Measurements from ENCODE around the gene GAB2. TPM values are rescaled to one million over a fixed set of nuclear protein-coding genes. Genes with fewer than 3 reads are reported as not detected.

The GAB2 gene
- total RNA-seq, 2 experiments from 2014 or later: 1.2 to 1.3 TPM

- POLR2A ChIA-PET: no interaction called here
- Histone ChIP-seq H3K9me2 (ENCODE audit: insufficient read depth, low read length) (no peaks in the 10 kb centered on the region), H3K4me2 (ENCODE audit: low read length) (no peak overlapping the region), H3K79me2 (ENCODE audit: insufficient read depth, low read depth, low read length) (no peaks in the 10 kb centered on the region), H4K20me1 (ENCODE audit: insufficient read depth, low read length) (no peaks in the 10 kb centered on the region), H3K27ac (ENCODE audit: low read depth, low read length, poor library complexity, severe bottlenecking) (no peak overlapping the region), H3K36me3 (ENCODE audit: insufficient read depth, low read length) (no peaks in the 10 kb centered on the region), H3K9me3 (ENCODE audit: low read length) (no peaks in the 10 kb centered on the region), H2AFZ (ENCODE audit: low read length) (no peak overlapping the region), H3K4me3 (ENCODE audit: low read depth, low read length, poor library complexity, severe bottlenecking) (no peak overlapping the region), H3K4me1 (ENCODE audit: insufficient read depth, low read length, poor library complexity, severe bottlenecking) (no peaks in the 10 kb centered on the region)
- TF ChIP-seq, protein P1, sequence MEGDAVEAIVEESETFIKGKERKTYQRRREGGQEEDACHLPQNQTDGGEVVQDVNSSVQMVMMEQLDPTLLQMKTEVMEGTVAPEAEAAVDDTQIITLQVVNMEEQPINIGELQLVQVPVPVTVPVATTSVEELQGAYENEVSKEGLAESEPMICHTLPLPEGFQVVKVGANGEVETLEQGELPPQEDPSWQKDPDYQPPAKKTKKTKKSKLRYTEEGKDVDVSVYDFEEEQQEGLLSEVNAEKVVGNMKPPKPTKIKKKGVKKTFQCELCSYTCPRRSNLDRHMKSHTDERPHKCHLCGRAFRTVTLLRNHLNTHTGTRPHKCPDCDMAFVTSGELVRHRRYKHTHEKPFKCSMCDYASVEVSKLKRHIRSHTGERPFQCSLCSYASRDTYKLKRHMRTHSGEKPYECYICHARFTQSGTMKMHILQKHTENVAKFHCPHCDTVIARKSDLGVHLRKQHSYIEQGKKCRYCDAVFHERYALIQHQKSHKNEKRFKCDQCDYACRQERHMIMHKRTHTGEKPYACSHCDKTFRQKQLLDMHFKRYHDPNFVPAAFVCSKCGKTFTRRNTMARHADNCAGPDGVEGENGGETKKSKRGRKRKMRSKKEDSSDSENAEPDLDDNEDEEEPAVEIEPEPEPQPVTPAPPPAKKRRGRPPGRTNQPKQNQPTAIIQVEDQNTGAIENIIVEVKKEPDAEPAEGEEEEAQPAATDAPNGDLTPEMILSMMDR (conservative IDR thresholded peaks at IDR 0.05; ENCODE audit: low read length): no peak
- TF ChIP-seq EZH2phosphoT487 (IDR thresholded peaks at IDR 0.05; ENCODE audit: borderline replicate concordance, low read depth, low read length): no peak
- CTCF ChIA-PET (ENCODE audit: unreplicated experiment): no interaction called here
- BruUV-seq (replicated peaks): no TSS peak
- intact Hi-C loops (cut with micrococcal nuclease; ENCODE audit: unreplicated experiment): no loop called here
- no peak for DNase-seq (ENCODE audit: low spot score)
Observed at GRCh38 chr11:78327945-78328344, 89.7 kb downstream of the GAB2 start.

DNA sequence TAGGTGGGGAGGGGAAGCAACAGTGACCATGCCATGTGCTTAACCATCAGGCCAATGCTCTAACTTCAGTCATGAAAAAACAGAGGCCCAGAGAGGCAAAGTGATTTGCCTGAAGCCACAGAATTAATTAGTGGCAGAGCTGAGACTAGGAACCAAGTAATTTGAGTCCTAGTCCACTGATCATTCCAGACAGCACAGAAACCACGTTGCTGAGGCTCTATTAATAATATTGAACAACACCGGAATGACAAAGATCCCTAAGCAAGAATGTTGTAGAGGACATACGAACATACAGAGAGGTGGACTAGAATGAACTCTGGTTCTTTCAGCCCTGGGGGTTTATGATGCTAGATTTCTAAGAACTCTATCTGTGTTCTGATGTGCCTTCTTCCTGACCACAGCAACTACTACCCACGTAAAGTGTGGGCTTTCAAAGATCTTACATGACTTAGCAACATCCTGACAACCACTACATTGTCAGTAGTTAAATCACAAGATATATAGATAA lies 92.3 kb downstream of the GAB2 start:
- no peaks in the 10 kb centered on the region for H4K20me1 ChIP-seq (ENCODE audit: insufficient read depth, low read length)
- no peak overlapping the region for H3K4me3 ChIP-seq (ENCODE audit: low read depth, low read length, poor library complexity, severe bottlenecking)
- no peak overlapping the region for H3K27ac ChIP-seq (ENCODE audit: low read depth, low read length, poor library complexity, severe bottlenecking)
- intact Hi-C loops (cut with micrococcal nuclease; ENCODE audit: unreplicated experiment): no loop called here
- no peak for DNase-seq (ENCODE audit: low spot score)
- no TSS peak for BruUV-seq (replicated peaks)
- H3K79me2 ChIP-seq (ENCODE audit: insufficient read depth, low read depth, low read length): no peaks in the 10 kb centered on the region
- ChIA-PET POLR2A (no interaction called here), CTCF (ENCODE audit: unreplicated experiment) (no interaction called here)
- no peaks in the 10 kb centered on the region for H3K9me2 ChIP-seq (ENCODE audit: insufficient read depth, low read length)
- H3K36me3 ChIP-seq (ENCODE audit: insufficient read depth, low read length): no peaks in the 10 kb centered on the region
- H3K4me2 ChIP-seq (ENCODE audit: low read length): no peak overlapping the region
- H3K9me3 ChIP-seq (ENCODE audit: low read length): no peaks in the 10 kb centered on the region
- H2AFZ ChIP-seq (ENCODE audit: low read length): no peak overlapping the region
- no peaks in the 10 kb centered on the region for H3K4me1 ChIP-seq (ENCODE audit: insufficient read depth, low read length, poor library complexity, severe bottlenecking)
- TF ChIP-seq, protein P1 (conservative IDR thresholded peaks at IDR 0.05; ENCODE audit: low read length): no peak
- TF ChIP-seq EZH2phosphoT487 (IDR thresholded peaks at IDR 0.05; ENCODE audit: borderline replicate concordance, low read depth, low read length): no peak

- CTCF ChIA-PET (ENCODE audit: unreplicated experiment): no interaction called here
- intact Hi-C loops (cut with micrococcal nuclease; ENCODE audit: unreplicated experiment): no loop called here
Observed at GRCh38 chr11:78323363-78323762, 94.3 kb downstream of the GAB2 start.

More at GRCh38 chr11:78323363-78323762, 94.3 kb downstream of the GAB2 start:
- Histone ChIP-seq H3K9me2 (ENCODE audit: insufficient read depth, low read length) (no peaks in the 10 kb centered on the region), H3K27ac (ENCODE audit: low read depth, low read length, poor library complexity, severe bottlenecking) (no peak overlapping the region), H3K36me3 (ENCODE audit: insufficient read depth, low read length) (no peaks in the 10 kb centered on the region), H3K9me3 (ENCODE audit: low read length) (no peaks in the 10 kb centered on the region), H3K4me3 (ENCODE audit: low read depth, low read length, poor library complexity, severe bottlenecking) (no peak overlapping the region), H3K79me2 (ENCODE audit: insufficient read depth, low read depth, low read length) (no peaks in the 10 kb centered on the region), H3K4me1 (ENCODE audit: insufficient read depth, low read length, poor library complexity, severe bottlenecking) (no peaks in the 10 kb centered on the region), H3K4me2 (ENCODE audit: low read length) (no peak overlapping the region), H2AFZ (ENCODE audit: low read length) (no peak overlapping the region), H4K20me1 (ENCODE audit: insufficient read depth, low read length) (no peaks in the 10 kb centered on the region)
- no peak for DNase-seq (ENCODE audit: low spot score)
- BruUV-seq (replicated peaks): no TSS peak
- TF ChIP-seq EZH2phosphoT487 (IDR thresholded peaks at IDR 0.05; ENCODE audit: borderline replicate concordance, low read depth, low read length): no peak
- TF ChIP-seq, protein P1 (conservative IDR thresholded peaks at IDR 0.05; ENCODE audit: low read length): no peak
- POLR2A ChIA-PET: interaction anchor here (0.6 kb wide), 1 partner anchor 25 kb away, joined by 6 read pairs; no protein-coding TSS in a partner anchor
